Limb (tissue), 2 donors: ENCODE measurements around the gene KRTAP27-1.

ENCODE experiments used
- DNase-seq, 2 donors: peaks; one replicate each; pipeline ENCODE4 v3.0.0-alpha.2; 2016; ENCODE audit errors: extremely low spot score in 2 of 2

The KRTAP27-1 gene

GRCh38 chr21:30289215-30289614 is 48.3 kb downstream of the KRTAP27-1 start, which contains the start of gene KRTAP25-1:
Gene KRTAP25-1, minus strand, starts transcription at chr21:30289514. Its CDS starts 24 bp downstream, at chr21:30289490.
- no peak for DNase-seq
